ENCODE results near the gene LTA4H.

DNA sequence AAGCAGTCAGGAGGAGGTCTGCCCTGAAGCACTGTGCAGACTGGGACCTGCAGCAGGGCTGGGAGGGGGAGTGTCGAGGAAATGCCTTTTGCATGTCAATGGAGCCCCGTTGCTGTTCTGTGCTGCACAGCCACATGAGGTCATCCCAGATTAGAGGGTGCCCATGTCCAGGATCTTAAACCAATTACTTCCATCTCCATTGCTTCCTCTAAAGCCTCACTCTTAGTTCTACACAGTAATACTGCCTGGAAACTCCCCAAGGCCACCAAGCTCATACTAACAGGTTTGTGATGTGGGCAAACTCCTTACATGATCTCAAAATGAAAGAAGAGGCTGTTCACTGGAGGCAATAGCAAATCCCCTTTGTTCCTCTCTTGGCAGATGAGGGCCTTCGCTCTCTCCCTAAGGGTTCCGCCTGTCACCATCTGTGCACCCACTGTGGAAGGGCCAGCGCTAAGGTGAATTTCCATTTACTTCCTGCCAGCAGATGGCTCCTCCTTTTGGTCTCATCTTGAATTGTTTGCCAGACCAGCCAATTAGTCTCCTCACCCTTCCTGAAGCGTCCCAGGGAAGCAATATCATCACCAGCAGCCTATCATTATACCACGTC lies 35.4 kb upstream of the LTA4H start:
- TF ChIP-seq CTCF (IDR thresholded peaks at IDR 0.05) (no peak), POLR2A (IDR thresholded peaks at IDR 0.05) (no peak)
